HepG2 (cell line): Measurements from ENCODE around the gene AKAP7. TPM values are rescaled to one million over a fixed set of nuclear protein-coding genes. Genes with fewer than 3 reads are reported as not detected.

Experiments used
- ATAC-seq: fragments of 200-7000 bp; cut with Tn5 transposase; 3 replicates; pipeline ENCODE4 v1.9.1; 2020; ENCODE audit warnings: mild to moderate bottlenecking, moderate library complexity
- BruUV-seq: library from RNA; stranded (reverse); fragments of 400-500 nt; replicated peaks from 2 replicates; lab custom pipeline; 2021; lab: Mats Ljungman, UMichigan
- CTCF ChIA-PET: fragments of 300-600 bp; formaldehyde crosslinking; extraction: SDS; loops from one replicate; lab custom pipeline; 2021; ENCODE audit warnings: low total read pairs, inconsistent platforms, low intra/inter-chr PET ratio; lab: Yijun Ruan, JAX
- POLR2A ChIA-PET: fragments of 350-600 bp; sonication (Branson Sonifier 250); formaldehyde crosslinking; loops from one replicate; lab custom pipeline; 2020; ENCODE audit warnings: antibody characterized with exemption, inconsistent platforms; lab: Yijun Ruan, JAX
- DNase-seq: peaks from one replicate; pipeline ENCODE4 v3.0.0-alpha.2; 2015; ENCODE audit warnings: low spot score
- FAIRE-seq: peaks from 3 replicates; lab custom pipeline; 2011; peaks lifted over from hg19 to GRCh38; lab: Jason Lieb, UNC
- H2AFZ ChIP-seq: one replicate; pipeline ENCODE4 v1.6.1; 2011; ENCODE audit warnings: low read length, inconsistent platforms
- H3K27ac ChIP-seq: fragments of 300-600 bp; 3 replicates; pipeline ENCODE4 v1.8.0; 2011; ENCODE audit warnings: mixed run types, mild to moderate bottlenecking, mixed read lengths, low read length, inconsistent platforms; ENCODE audit not compliant: insufficient read depth; ENCODE audit errors: extremely low read length
- H3K27me3 ChIP-seq, 2 experiments: fragments of 200-600 bp in 1 of 2; 2 replicates in 1 of 2; 3 replicates in 1 of 2; pipeline versions ENCODE4 v1.6.0 to v1.8.0; 2011; ENCODE audit warnings: low read length in 2 of 2, mild to moderate bottlenecking in 2 of 2, moderate library complexity in 2 of 2, inconsistent platforms in 1 of 2; ENCODE audit not compliant: insufficient read depth in 2 of 2, control insufficient read depth in 1 of 2
- H3K36me3 ChIP-seq, 2 experiments: fragments of 200-600 bp in 1 of 2; replicated peaks in 1 of 2; 2 replicates in 1 of 2; 3 replicates in 1 of 2; pipeline versions ENCODE4 v1.5.1 to v1.8.0; 2011; ENCODE audit warnings: low read length in 2 of 2, inconsistent platforms in 1 of 2; ENCODE audit not compliant: insufficient read depth in 2 of 2, control insufficient read depth in 1 of 2
- H3K4me1 ChIP-seq: 2 replicates; pipeline ENCODE4 v1.5.1; 2012; ENCODE audit warnings: low read length, inconsistent platforms; ENCODE audit not compliant: insufficient read depth
- H3K4me2 ChIP-seq: 2 replicates; pipeline ENCODE4 v1.6.0; 2011; ENCODE audit warnings: low read depth, low read length, inconsistent platforms
- H3K4me3 ChIP-seq, 3 experiments: fragments of 200-600 bp in 1 of 3; sonication (generic), shearing (Covaris generic) in 1 of 3; replicated peaks in 1 of 3; 2 replicates each; pipeline ENCODE4 v1.5.1; 2011 to 2016; ENCODE audit warnings: low read length in 3 of 3, inconsistent platforms in 2 of 3, low read depth in 2 of 3, mild to moderate bottlenecking in 2 of 3, control low read depth in 1 of 3, mixed read lengths in 1 of 3; ENCODE audit not compliant: insufficient read depth in 1 of 3
- H3K79me2 ChIP-seq: one replicate; pipeline ENCODE4 v1.6.1; 2011; ENCODE audit warnings: low read length, inconsistent platforms; ENCODE audit not compliant: insufficient read depth
- H3K9ac ChIP-seq: 2 replicates; pipeline ENCODE4 v1.6.0; 2011; ENCODE audit warnings: mild to moderate bottlenecking, low read depth, low read length, inconsistent platforms; ENCODE audit not compliant: insufficient read depth
- H3K9me3 ChIP-seq: 2 replicates; pipeline ENCODE4 v1.5.1; 2012; ENCODE audit warnings: mild to moderate bottlenecking, low read length
- H4K20me1 ChIP-seq: 2 replicates; pipeline ENCODE4 v1.6.0; 2011; ENCODE audit warnings: inconsistent platforms, mild to moderate bottlenecking, low read length, moderate library complexity; ENCODE audit not compliant: insufficient read depth
- ATF1 ChIP-seq: IDR thresholded peaks from 2 replicates; pipeline ENCODE4 v1.6.1; 2016; ENCODE audit warnings: mild to moderate bottlenecking, control low read depth
- CHD4 ChIP-seq: fragments of 200-600 bp; sonication (generic); IDR thresholded peaks from 2 replicates; pipeline ENCODE4 v1.7.0; 2017; ENCODE audit warnings: mild to moderate bottlenecking, low read length, borderline replicate concordance
- ESRRA ChIP-seq: sonication (generic); formaldehyde crosslinking; IDR thresholded peaks from 2 replicates; pipeline ENCODE4 v1.5.1; 2020; ENCODE audit warnings: mild to moderate bottlenecking, low read depth, missing genetic modification reagents
- HMGXB4 ChIP-seq, 2 experiments: sonication (generic) in 1 of 2; formaldehyde crosslinking in 1 of 2; IDR thresholded peaks; 2 replicates each; pipeline versions ENCODE4 v1.4.0 to v1.6.1; 2018 to 2020; ENCODE audit warnings: missing genetic modification reagents in 2 of 2, borderline replicate concordance in 1 of 2, low read depth in 1 of 2, mild to moderate bottlenecking in 1 of 2, missing biosample characterization in 1 of 2
- ISX ChIP-seq: sonication (generic); formaldehyde crosslinking; conservative IDR thresholded peaks from 2 replicates; pipeline ENCODE4 v1.5.0; 2020; ENCODE audit warnings: missing genetic modification reagents
- LBX2 ChIP-seq: sonication (generic); formaldehyde crosslinking; IDR thresholded peaks from 2 replicates; pipeline ENCODE4 v1.5.0; 2020; ENCODE audit warnings: missing genetic modification reagents, mild to moderate bottlenecking, borderline replicate concordance
- MYNN ChIP-seq: sonication (generic); formaldehyde crosslinking; IDR thresholded peaks from 2 replicates; pipeline ENCODE4 v1.4.0; 2020; ENCODE audit warnings: mild to moderate bottlenecking, low read depth, missing genetic modification reagents
- NFE2 ChIP-seq: sonication (generic); formaldehyde crosslinking; IDR thresholded peaks from 2 replicates; pipeline ENCODE4 v1.4.0; 2020; ENCODE audit warnings: missing genetic modification reagents
- PAXIP1 ChIP-seq: sonication (generic); formaldehyde crosslinking; conservative IDR thresholded peaks from 2 replicates; pipeline ENCODE4 v1.4.0; 2020; ENCODE audit warnings: mild to moderate bottlenecking, missing genetic modification reagents, moderate library complexity
- RFX5 ChIP-seq: IDR thresholded peaks from 2 replicates; pipeline ENCODE4 v1.6.1; 2011; ENCODE audit warnings: low read depth, low read length, improper control_type of control experiment
- SALL1 ChIP-seq: sonication (generic); formaldehyde crosslinking; IDR thresholded peaks from 2 replicates; pipeline ENCODE4 v1.8.0; 2022; ENCODE audit warnings: mild to moderate bottlenecking, missing genetic modification reagents
- SKI ChIP-seq: fragments of 450-650 bp; IDR thresholded peaks from one replicate; pipeline ENCODE4 v1.6.1; 2018; ENCODE audit warnings: mild to moderate bottlenecking; ENCODE audit not compliant: partially characterized antibody
- TCF7L2 ChIP-seq: IDR thresholded peaks from 2 replicates; pipeline ENCODE4 v1.6.1; 2011; ENCODE audit warnings: mild to moderate bottlenecking, low read depth, low read length, moderate library complexity
- TMF1 ChIP-seq: sonication (generic); formaldehyde crosslinking; IDR thresholded peaks from 2 replicates; pipeline ENCODE4 v1.8.1; 2022; ENCODE audit warnings: low read depth, missing genetic modification reagents
- ZFP36L2 ChIP-seq: sonication (generic); formaldehyde crosslinking; IDR thresholded peaks from 2 replicates; pipeline ENCODE4 v1.4.0; 2020; ENCODE audit warnings: missing genetic modification reagents
- ZFP90 ChIP-seq: sonication (generic); formaldehyde crosslinking; IDR thresholded peaks from 2 replicates; pipeline ENCODE4 v1.8.0; 2022; ENCODE audit warnings: missing genetic modification reagents, mild to moderate bottlenecking, inconsistent platforms, borderline replicate concordance
- ZNF230 ChIP-seq: sonication (generic); formaldehyde crosslinking; IDR thresholded peaks from 2 replicates; pipeline ENCODE4 v1.4.0; 2020; ENCODE audit warnings: mild to moderate bottlenecking, missing genetic modification reagents
- ZNF317 ChIP-seq: sonication (generic); formaldehyde crosslinking; IDR thresholded peaks from 2 replicates; pipeline ENCODE4 v1.5.0; 2020; ENCODE audit warnings: mild to moderate bottlenecking, missing genetic modification reagents
- WGBS: methylation state at CpG from one replicate; pipeline ENCODE4 v1.1.6; 2017; ENCODE audit warnings: low lambda C conversion rate; 5-methylcytosine and 5-hydroxymethylcytosine counted together
- in situ Hi-C: cut with HindIII; loops from 2 replicates; pipeline ENCODE4 v1.10.0; 2017; ENCODE audit warnings: low pct_unique_long_range_greater_than_20kb; ENCODE audit not compliant: extremely low pct_ligation_motif_present
- intact Hi-C: fragments of 100-400 bp; cut with micrococcal nuclease; formaldehyde crosslinking; loops from one replicate; pipeline ENCODE4 v1.10.0; 2022; ENCODE audit not compliant: unreplicated experiment
- polyA plus RNA-seq, 8 experiments: library from polyadenylated mRNA; depleted of rRNA in 3 of 8; stranded (reverse) in 7 of 8; unstranded in 1 of 8; fragments of >200 nt; fragmentation: Illumina TruSeq in 4 of 8; extraction: Trizol in 4 of 8; gene quantifications; 2 replicates each; pipeline versions ENCODE4 v1.2.1 to v1.2.3, GENCODE V29; 2011 to 2016; ENCODE audit warnings: low read depth in 4 of 8, missing spikeins in 1 of 8, mixed read lengths in 1 of 8; ENCODE audit not compliant: insufficient read depth in 1 of 8
- total RNA-seq, 5 experiments: library from RNA; depleted of rRNA; stranded (reverse); fragments of >200 nt; fragmentation: Illumina TruSeq; extraction: Trizol; gene quantifications; 2 replicates each; pipeline ENCODE4 v1.2.3, GENCODE V29; 2016; ENCODE audit warnings: low read depth in 1 of 5

AKAP7 gene
- total and polyA plus RNA-seq, 2 of the 13 experiments (the other 11 are each of a cell fraction or from before 2014, with no cell fraction given) = 3.6 to 11.7 TPM

DNA sequence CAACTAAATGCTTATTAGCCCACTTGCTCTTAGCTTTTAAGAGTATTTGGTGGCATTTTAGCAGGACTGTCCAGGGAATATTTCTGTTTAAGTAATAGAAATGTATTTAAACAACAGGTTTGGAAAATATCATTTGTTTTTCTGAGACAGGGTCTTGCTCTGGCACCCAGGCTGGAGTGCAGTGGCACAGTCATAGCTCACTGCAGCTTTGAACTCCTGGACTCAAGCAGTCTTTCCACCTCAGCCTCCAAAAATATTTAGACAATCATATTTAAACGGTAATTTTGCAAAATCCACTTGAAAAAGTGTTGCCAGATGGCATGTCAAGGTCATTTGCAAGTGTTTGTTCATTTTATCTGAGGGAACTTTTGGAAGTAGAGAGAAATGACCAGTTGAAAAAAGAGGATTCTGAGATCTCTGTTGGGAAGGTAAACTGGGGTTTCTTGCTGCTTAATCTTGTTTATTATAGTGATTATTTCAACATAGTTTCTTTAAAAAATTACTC lies 25.0 kb downstream of the AKAP7 start (continued):
- TF ChIP-seq PAXIP1 (CRISPR knock-in tag) = 0 out of 2 replicates have a peak, but pooled peaks have one; percentile 36
- TF ChIP-seq ISX (CRISPR knock-in tag) = no peak
- peak; percentile 72 for TF ChIP-seq SALL1 (CRISPR knock-in tag)
- no peak for TF ChIP-seq ESRRA
- no peak for TF ChIP-seq CHD4
- peak; percentile 82; the same call in 1 of the 2 replicates for TF ChIP-seq ZFP90
- TF ChIP-seq NFE2 (CRISPR knock-in tag) = no peak
- TF ChIP-seq ZNF230 (CRISPR knock-in tag) = no peak

DNA sequence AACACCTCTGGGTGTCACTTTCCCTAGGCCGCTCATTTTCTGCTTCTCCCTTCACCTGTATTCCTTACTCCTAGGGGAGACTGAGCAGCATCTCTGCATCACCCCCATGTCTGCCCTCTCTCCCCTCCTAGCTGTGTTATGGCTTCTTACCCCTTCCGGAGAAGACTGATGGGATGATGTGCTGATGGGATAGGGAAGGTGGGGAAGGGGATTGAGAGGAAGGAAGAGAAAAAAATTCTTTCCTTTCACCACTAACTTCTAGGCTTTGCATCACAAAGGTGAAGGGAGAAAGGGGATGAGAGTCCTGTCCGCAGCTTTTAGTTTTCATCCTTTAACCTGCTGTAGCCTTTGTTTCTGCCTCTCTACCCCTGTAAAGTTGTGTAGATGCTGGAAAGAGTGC lies 26.7 kb downstream of the AKAP7 start:
- 97% methylated on average over 3 of the region's 3 CpGs for WGBS
- Histone ChIP-seq H4K20me1 (no peaks in the 10 kb centered on the region), H3K4me3 (no peak overlapping the region), H3K9ac (no peak overlapping the region), H2AFZ (no peak overlapping the region), H3K4me2 (no peak overlapping the region), H3K4me1 (peaks cover 28% of the 10 kb centered on the region), H3K79me2 (no peaks in the 10 kb centered on the region), H3K27me3 (no peaks in the 10 kb centered on the region), H3K36me3 (no peaks in the 10 kb centered on the region), H3K27ac (no peak overlapping the region), H3K9me3 (no peaks in the 10 kb centered on the region)
- in situ Hi-C loops = no loop called here
- ChIA-PET POLR2A (no interaction called here), CTCF (no interaction called here)
- FAIRE-seq (no peak), ATAC-seq (no peak), DNase-seq (no peak)
- intact Hi-C loops = no loop called here
- BruUV-seq = no TSS peak
- TF ChIP-seq ATF1 = no peak
- TF ChIP-seq RFX5 = no peak
- no peak for TF ChIP-seq MYNN (CRISPR knock-in tag)
- no peak for TF ChIP-seq TCF7L2
- no peak for TF ChIP-seq SKI
- no peak for TF ChIP-seq ZNF317
- no peak for TF ChIP-seq ZFP36L2
- TF ChIP-seq TMF1 (CRISPR knock-in tag) = no peak
- TF ChIP-seq LBX2 (CRISPR knock-in tag) = no peak
- TF ChIP-seq HMGXB4 (CRISPR knock-in tag; IDR thresholded peaks at IDR 0.05; ENCODE audit: borderline replicate concordance in 1 of 2, low read depth in 1 of 2) = no peak
